ENCODE results near the gene SMARCB1.

Gene SMARCB1

DNA sequence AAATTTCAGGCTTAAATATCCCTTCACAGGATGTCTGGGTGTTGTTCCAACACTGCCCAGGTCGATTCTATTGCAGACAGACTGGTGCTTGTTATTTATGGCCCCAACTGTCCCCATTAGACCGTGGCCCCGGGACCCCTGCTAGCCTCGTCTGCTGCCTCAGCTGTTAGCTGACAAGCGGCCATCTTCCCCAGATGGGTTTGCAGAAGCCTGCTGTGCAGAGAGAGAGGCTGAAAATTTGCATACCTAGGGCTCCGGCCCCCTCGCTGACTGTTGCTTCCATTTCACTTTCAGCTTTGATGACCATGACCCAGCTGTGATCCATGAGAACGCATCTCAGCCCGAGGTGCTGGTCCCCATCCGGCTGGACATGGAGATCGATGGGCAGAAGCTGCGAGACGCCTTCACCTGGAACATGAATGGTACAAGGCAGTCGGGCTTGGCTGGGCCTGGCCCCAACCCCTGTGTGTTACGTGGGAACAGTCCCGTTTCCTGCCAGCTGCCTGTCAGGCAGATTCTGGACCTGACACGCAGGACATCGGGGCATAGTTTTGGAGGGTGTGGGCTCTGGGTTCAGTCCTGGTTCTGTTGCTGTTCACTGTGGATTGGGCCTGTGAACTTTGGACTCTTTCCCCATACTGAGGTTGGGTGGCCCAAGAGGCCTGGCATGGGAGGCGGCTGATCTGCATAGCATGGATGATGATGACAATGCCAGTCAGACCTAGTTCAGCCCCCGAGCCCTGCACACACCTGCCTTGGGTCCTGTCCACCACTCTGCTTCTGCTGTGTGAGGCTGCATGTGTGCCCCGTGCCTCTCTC, 16.4 kb downstream of the SMARCB1 start:
- DNase-seq (ENCODE audit: low read depth), result no peak

GRCh38 chr22:23804781-23805291, 18.1 kb downstream of the SMARCB1 start:
- no peak for DNase-seq (ENCODE audit: low read depth)

- no peak for DNase-seq (ENCODE audit: low read depth)
Observed at GRCh38 chr22:23806837-23807236, 20.1 kb downstream of the SMARCB1 start.

DNA sequence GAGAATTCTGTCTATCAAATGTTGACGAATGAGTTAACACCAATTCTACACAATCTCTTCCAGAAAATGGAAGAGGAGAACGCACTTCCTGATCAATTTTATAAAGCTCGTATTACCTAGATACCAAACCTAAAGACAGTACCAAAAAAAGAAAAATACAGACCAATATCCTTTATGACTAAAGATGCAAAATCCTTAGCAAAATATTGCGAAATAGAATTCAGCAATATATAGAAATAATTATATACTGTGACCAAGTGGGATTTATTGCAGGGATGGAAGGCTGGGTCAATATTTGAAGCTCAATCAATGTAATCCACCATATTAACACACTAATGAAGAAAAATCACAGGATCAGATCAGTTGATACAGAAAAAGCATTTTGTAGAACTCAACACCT, 25.6 kb downstream of the SMARCB1 start:
- DNase-seq (ENCODE audit: low read depth), result no peak

GRCh38 chr22:23815541-23816155, 28.9 kb downstream of the SMARCB1 start:
- DNase-seq (ENCODE audit: low read depth), result no peak

- no peak for DNase-seq (ENCODE audit: low read depth)
Observed at GRCh38 chr22:23816156-23816976, 29.6 kb downstream of the SMARCB1 start.

GRCh38 chr22:23817146-23817545, 30.4 kb downstream of the SMARCB1 start:
- no peak for DNase-seq (ENCODE audit: low read depth)

- no peak for DNase-seq (ENCODE audit: low read depth)
Observed at GRCh38 chr22:23818541-23818940, 31.8 kb downstream of the SMARCB1 start.

DNA sequence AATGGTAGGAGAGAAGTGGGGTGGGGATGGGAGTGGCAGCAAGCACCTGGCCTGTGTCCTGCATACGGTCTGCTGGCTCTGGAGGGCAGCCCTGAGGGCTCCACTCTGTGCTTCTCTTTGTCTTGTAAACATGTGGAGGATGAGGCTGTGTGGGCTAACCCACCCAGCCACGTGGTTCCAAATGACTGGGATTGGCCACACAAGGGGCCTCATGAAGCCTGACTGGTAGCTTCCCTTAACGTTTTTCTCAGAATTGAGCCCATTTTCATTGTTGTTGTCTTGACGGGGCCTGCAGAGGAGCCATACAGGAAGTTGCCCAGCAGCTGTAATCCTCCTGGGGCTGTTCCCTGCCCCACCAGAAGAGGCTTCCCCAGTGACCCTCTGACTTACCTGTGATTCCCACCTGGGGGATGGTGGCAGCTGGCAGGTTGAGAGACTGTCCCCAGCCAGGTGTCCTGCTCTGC, 34.0 kb downstream of the SMARCB1 start:
- no peak for DNase-seq (ENCODE audit: low read depth)

GRCh38 chr22:23822101-23822671, 35.4 kb downstream of the SMARCB1 start:
- no peak for DNase-seq (ENCODE audit: low read depth)

GRCh38 chr22:23823331-23823791, 36.6 kb downstream of the SMARCB1 start:
- no peak for DNase-seq (ENCODE audit: low read depth)

GRCh38 chr22:23824476-23825245, 37.9 kb downstream of the SMARCB1 start:
- no peak for DNase-seq (ENCODE audit: low read depth)

DNA sequence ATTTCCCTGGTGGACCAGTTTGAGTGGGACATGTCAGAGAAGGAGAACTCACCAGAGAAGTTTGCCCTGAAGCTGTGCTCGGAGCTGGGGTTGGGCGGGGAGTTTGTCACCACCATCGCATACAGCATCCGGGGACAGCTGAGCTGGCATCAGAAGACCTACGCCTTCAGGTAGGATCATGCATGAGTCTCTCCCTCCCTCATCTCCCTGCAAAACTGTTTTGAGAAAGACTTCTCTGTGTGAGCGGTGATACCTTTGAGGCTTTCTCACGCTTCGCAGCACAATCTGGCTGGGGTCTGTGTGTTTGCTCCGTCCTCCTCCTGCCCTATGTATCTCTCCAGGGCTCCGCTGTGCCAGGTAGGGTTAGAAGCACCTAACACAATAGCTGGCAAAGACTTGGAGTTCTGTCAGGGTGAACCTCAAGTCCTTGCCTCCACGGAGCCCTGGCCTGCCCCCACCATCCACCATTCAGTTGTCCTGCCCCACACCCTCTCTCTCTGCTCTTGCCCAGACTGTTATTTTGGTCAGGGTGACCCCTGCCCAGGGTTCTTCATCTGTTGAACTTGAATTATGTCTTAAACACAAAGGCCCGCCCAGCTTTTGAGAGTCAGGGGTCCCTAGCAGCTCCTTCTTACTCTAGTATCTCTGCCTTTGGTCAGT, 38.6 kb downstream of the SMARCB1 start:
- no peak for DNase-seq (ENCODE audit: low read depth)

- DNase-seq (ENCODE audit: low read depth), result no peak
Observed at GRCh38 chr22:23826510-23827350, 40.0 kb downstream of the SMARCB1 start.

DNA sequence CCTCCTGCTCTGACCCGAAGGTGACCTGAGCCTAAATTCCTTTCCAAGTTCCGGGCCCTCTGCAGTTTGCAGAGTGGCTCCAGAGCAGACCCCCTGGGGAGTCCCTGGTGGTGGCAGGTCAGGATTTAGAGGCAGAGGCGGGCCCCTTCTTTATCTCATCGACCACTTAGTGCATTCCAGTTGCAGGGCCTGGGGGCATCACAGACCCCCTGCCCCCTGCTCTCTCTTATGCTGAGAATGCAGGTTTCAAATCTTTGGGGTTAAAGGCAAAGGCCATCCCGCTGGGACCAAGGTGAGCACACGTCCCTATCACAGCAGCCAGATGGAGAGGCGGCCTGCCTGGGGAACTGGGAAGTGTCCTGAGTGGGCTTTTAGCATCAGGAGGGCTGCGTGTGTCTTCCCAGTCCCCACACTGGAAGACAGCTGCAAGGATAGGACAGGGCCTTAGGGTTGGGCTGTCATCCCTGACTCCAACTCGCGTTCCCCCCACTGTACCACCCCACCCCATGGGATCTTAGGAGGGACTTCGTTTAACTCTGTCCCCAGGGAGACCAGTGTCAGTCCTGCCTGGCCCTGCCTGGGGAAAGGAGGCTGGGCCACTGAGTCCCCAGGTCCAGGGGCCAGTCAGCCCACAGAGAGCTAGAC, 40.7 kb downstream of the SMARCB1 start:
- DNase-seq (ENCODE audit: low read depth), result no peak

GRCh38 chr22:23828800-23829680, 42.3 kb downstream of the SMARCB1 start:
- DNase-seq (ENCODE audit: low read depth), result no peak

DNA sequence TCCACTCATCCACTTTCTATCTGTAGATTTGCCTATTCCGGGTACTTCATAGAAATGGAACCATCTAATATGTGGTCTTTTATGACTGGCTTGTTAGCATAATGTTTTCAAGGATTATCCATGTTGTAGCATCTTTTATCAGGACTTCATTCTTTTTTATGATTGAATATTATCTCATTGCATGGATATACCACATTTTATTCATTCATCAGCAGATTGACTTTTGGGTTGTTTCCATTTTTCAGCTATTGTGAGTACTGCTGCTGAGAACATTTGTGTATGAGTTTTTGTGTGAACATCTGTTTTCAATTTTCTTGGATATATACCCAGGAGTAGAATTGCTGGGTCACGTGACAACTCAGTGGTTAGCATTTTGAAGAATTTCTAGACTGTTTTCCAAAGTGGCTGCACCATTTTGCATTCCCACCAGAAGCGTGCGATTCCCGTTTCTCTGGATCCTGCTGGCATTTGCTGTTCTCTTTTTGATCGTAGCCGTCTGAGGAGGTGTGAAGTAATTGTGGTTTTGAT, 43.1 kb downstream of the SMARCB1 start:
- DNase-seq (ENCODE audit: low read depth), result no peak

- no peak for DNase-seq (ENCODE audit: low read depth)
Observed at GRCh38 chr22:23831261-23831660, 44.5 kb downstream of the SMARCB1 start.

Data from stimulated activated CD4-positive, alpha-beta T cell treated with anti-CD3 and anti-CD28 coated beads, Interleukin-2, amount 100 ng/mL, for 4 hours (primary cell).